T-helper 2 cell treated with Interferon-gamma antibody and Interleukin-4, amounts not matched to agents 5 μg/mL and 100 μg/mL, for 36 hours (primary cell): ENCODE results near the gene PDZRN3.

Source experiments
- DNase-seq: peaks from one replicate; pipeline ENCODE4 v3.0.0; 2021; ENCODE audit warnings: low spot score
- H3K27ac Mint-ChIP-seq: one replicate; pipeline ENCODE4 v1.8.0; 2021; ENCODE audit warnings: mild to moderate bottlenecking, mixed read lengths
- H3K27me3 Mint-ChIP-seq: one replicate; pipeline ENCODE4 v1.8.0; 2021; ENCODE audit warnings: low read depth, mixed read lengths
- H3K36me3 Mint-ChIP-seq: one replicate; pipeline ENCODE4 v1.8.0; 2021; ENCODE audit warnings: low read depth, mixed read lengths
- H3K4me1 Mint-ChIP-seq: one replicate; pipeline ENCODE4 v1.8.0; 2021; ENCODE audit warnings: low read depth, mixed read lengths
- H3K4me3 Mint-ChIP-seq: one replicate; pipeline ENCODE4 v1.8.0; 2022; ENCODE audit warnings: mild to moderate bottlenecking, moderate library complexity, mixed read lengths
- H3K9me3 Mint-ChIP-seq: one replicate; pipeline ENCODE4 v1.8.0; 2021; ENCODE audit warnings: mixed read lengths

PDZRN3 gene

DNA sequence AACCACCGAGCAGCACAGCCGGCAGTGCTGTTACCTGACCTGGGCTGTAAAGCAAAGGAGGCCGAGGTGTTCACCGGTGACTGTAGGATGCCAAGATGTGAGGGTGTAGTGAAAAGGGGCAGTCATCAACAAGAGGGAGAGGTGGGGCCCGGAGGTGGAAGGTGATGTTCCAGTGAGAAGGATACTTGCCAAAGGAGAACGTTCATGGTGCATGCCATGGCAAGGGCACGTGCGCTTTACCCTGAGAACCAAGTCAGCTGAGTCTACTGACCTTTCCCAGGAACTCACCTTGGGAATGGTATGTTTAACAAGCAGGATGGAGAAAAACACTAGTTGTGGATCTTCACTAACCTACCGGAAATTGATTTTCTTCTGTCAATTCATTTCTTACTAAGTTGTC lies 211.1 kb downstream of the PDZRN3 start:
- H3K27ac Mint-ChIP-seq = no peak overlapping the region

DNA sequence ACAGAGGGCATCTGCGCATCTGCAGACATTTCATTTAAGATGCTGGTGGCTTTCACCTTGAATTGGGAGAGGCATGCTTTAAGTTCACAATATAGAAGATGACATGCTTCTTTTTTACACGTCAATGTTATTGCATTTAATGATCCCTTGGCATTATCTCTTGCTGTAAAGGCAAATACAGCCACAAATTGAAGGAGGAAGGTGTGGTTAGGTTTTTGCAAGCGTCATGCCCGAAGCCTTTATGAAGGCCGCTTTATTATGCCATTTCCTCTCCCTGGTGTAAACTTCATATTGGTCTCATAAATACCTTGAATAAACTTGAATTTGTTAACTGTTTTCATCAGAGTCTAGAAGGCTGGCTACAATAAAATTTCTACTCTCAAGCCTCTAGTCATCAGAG lies 212.7 kb downstream of the PDZRN3 start:
- no peaks in the 10 kb centered on the region for H3K36me3 Mint-ChIP-seq
- H3K27me3 Mint-ChIP-seq = no peaks in the 10 kb centered on the region
- no peak for DNase-seq
- no peak overlapping the region for H3K4me3 Mint-ChIP-seq
- no peak overlapping the region for H3K27ac Mint-ChIP-seq
- no peaks in the 10 kb centered on the region for H3K4me1 Mint-ChIP-seq
- no peaks in the 10 kb centered on the region for H3K9me3 Mint-ChIP-seq

More for the DNA sequence above, 211.1 kb downstream of the PDZRN3 start:
- DNase-seq = no peak
- Mint-ChIP-seq H3K4me3 (no peak overlapping the region), H3K27me3 (no peaks in the 10 kb centered on the region), H3K9me3 (no peaks in the 10 kb centered on the region), H3K36me3 (no peaks in the 10 kb centered on the region), H3K4me1 (no peaks in the 10 kb centered on the region)

DNA sequence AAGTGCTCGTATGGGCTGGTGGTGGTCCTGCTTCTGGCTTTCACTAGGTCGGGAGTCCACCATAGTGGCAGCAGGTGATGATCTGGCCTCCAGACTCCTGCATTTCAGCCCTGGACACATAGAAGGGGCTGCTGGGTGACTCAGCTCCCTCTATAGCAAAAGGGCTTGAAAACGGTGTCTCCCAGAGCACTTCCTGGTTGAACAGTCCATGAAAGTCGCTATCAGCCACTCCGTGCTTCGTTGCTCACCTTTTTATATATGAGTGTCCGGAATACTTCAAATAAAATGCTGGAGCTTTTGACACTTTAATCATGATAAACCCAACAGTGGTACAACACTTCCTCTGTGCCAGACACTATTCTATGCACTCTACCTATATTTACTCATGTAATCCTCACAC lies 213.2 kb downstream of the PDZRN3 start:
- no peaks in the 10 kb centered on the region for H3K9me3 Mint-ChIP-seq
- H3K4me3 Mint-ChIP-seq = no peak overlapping the region
- no peaks in the 10 kb centered on the region for H3K36me3 Mint-ChIP-seq
- no peaks in the 10 kb centered on the region for H3K4me1 Mint-ChIP-seq
- no peak overlapping the region for H3K27ac Mint-ChIP-seq
- DNase-seq = no peak
- H3K27me3 Mint-ChIP-seq = no peaks in the 10 kb centered on the region

DNA sequence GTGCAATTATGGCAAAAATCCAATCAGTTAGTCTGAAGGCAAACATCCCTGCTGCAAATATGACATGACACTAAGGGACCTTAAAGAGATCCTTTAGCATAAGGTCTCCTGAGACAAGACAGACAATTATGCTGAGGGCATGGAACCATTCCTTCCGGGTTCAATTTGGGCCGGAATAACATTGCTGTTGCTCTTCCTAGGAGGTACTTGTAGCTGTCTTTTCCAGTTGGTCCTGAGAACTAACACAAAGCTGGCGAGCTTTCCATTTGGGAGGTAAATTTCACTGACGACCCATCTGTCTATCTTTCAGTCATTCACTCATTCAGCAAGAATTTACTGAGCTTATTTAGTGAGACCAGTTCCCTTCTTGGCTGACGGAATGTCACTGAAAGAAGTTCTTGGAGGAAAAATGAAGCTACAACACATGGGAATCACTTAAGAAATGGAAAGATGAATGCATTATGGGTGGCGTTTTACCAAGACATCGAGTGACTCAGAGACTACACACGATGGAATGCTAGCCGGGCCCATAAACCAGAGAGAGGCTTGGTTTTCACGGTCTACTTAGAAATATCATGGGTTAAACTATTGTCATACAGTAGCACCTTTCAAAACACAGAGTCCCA lies 215.5 kb downstream of the PDZRN3 start:
- DNase-seq = no peak
- H3K4me3 Mint-ChIP-seq = no peak overlapping the region
- H3K27ac Mint-ChIP-seq = no peak overlapping the region
- no peaks in the 10 kb centered on the region for H3K36me3 Mint-ChIP-seq
- no peaks in the 10 kb centered on the region for H3K4me1 Mint-ChIP-seq
- H3K27me3 Mint-ChIP-seq = no peaks in the 10 kb centered on the region
- no peaks in the 10 kb centered on the region for H3K9me3 Mint-ChIP-seq

DNA sequence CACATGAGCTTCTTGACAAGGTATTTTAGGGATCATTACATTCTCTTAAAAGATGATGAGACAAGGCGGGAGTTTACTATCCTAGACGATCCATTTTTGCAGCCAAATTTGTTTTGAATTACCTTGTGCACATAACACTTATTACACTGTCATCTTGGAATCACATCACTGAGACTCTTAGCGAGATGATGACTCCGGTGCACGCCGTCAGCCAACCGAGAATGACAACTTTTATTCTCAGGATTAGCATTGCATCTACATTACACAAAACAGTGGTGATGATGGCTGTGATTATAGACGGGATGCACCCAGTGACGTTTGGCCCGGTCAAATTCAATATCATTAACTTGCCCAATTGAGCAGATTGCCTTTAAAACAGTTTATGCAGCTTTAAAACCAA lies 216.1 kb downstream of the PDZRN3 start:
- Mint-ChIP-seq H3K27ac (no peak overlapping the region), H3K4me3 (no peak overlapping the region), H3K36me3 (no peaks in the 10 kb centered on the region), H3K4me1 (no peaks in the 10 kb centered on the region), H3K27me3 (no peaks in the 10 kb centered on the region), H3K9me3 (no peaks in the 10 kb centered on the region)
- no peak for DNase-seq

DNA sequence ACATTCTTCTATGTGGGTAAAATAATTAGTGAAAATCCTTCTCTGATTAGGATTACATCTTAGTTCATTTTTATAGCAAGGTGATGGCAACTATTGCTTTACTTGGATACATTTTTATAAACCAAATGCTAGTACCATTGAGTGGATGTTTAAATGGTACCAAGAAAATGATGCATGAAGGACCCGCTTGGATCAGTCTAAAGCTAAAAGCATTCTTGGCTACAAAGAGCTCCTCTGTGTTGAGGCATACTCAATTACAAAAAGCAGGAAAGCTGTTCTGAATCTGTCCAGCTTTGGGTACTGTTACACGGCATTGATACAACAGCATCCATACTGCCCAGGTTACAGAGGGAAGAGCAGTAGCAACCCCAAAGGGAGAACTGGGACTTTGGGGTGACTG lies 217.2 kb downstream of the PDZRN3 start:
- H3K4me3 Mint-ChIP-seq = no peak overlapping the region
- H3K27ac Mint-ChIP-seq = no peak overlapping the region
- no peaks in the 10 kb centered on the region for H3K4me1 Mint-ChIP-seq
- H3K9me3 Mint-ChIP-seq = no peaks in the 10 kb centered on the region
- H3K36me3 Mint-ChIP-seq = no peaks in the 10 kb centered on the region
- no peak for DNase-seq
- no peaks in the 10 kb centered on the region for H3K27me3 Mint-ChIP-seq

DNA sequence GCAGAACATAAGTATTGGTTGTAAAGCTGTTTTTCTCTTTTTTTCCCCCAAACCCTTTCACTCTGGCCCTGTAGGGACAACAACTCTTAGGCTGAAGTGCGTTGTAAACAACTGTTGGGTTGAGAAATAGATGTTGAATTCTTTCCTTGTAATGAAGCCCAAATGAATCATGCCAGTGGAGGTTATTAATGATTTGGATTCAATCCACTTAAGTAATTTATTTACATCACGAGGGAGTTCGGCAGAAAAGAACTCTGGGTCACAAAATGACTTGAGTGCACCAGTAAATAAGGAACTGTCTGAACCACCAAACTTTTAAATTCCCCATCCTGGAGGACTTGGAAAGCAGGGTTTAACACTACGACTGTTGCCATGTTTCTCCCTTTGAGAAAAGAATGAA lies 218.9 kb downstream of the PDZRN3 start:
- Mint-ChIP-seq H3K9me3 (no peaks in the 10 kb centered on the region), H3K4me3 (no peak overlapping the region), H3K36me3 (no peaks in the 10 kb centered on the region), H3K27ac (no peak overlapping the region), H3K27me3 (no peaks in the 10 kb centered on the region), H3K4me1 (no peaks in the 10 kb centered on the region)
- no peak for DNase-seq

DNA sequence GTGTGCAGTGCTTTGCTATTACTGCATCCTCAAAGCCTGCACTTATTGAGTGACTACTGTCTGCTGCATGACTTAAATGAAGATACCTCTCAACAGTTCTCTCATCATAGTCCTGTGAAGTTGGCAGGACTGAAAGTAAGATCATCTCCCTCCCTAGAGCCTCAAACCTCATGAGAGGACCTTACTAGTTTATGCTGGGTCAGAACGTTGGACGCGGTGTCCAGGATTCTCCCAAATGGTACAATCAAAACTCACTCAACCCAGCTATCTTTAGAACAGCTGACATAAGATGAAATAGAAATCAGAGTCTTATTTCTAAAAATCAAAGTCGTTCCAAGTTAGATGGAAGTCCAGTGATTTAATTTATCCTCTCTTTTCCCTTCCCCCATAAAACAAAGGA lies 219.7 kb downstream of the PDZRN3 start:
- no peak overlapping the region for H3K4me3 Mint-ChIP-seq
- no peak for DNase-seq
- H3K9me3 Mint-ChIP-seq = no peaks in the 10 kb centered on the region
- H3K27ac Mint-ChIP-seq = no peak overlapping the region
- H3K4me1 Mint-ChIP-seq = no peaks in the 10 kb centered on the region
- H3K27me3 Mint-ChIP-seq = no peaks in the 10 kb centered on the region
- no peaks in the 10 kb centered on the region for H3K36me3 Mint-ChIP-seq

DNA sequence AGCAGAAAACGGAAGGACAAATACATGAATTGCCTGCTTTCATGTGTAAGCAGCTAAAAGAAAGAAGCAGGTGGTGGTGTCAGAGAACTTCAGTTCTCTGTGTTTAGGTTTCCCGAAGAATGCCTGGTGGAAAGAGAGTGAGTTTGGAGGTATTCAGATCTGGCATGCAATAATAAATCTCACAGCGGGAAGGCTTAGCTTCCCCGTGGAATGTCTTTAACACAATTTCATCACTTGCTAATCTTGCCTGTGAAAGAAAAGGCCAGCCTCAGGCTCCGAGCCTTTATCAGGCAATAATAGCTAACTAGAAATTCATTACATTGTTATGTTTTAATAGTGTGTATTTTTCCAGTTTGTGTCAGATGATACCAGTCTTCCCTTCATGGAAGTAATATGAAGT lies 220.3 kb downstream of the PDZRN3 start:
- Mint-ChIP-seq H3K9me3 (no peaks in the 10 kb centered on the region), H3K4me3 (no peak overlapping the region)

DNA sequence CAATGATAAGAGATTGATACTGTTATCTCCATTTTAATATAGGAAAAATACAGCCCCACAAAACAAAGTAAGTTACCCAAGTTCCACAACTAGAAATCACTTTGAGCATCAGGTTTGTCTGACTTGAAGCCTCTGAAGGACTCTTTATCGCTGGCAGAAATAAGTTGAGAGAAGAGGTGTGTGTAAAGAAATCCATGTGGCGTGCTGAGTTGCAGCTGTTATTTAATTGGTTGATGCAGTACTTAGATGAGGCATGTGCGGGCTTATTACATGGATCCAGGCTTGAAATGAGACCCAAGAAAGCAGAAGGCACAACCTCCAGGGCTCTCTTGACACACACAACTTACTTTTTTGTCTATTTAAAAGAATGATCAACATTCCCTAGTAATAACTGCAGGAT lies 221.3 kb downstream of the PDZRN3 start:
- Mint-ChIP-seq H3K9me3 (no peaks in the 10 kb centered on the region), H3K4me1 (no peaks in the 10 kb centered on the region), H3K27me3 (no peaks in the 10 kb centered on the region), H3K4me3 (no peak overlapping the region), H3K36me3 (no peaks in the 10 kb centered on the region), H3K27ac (no peak overlapping the region)
- DNase-seq = no peak

More for the DNA sequence above, 220.3 kb downstream of the PDZRN3 start:
- Mint-ChIP-seq H3K27me3 (no peaks in the 10 kb centered on the region), H3K4me1 (no peaks in the 10 kb centered on the region), H3K36me3 (no peaks in the 10 kb centered on the region), H3K27ac (no peak overlapping the region)
- no peak for DNase-seq

DNA sequence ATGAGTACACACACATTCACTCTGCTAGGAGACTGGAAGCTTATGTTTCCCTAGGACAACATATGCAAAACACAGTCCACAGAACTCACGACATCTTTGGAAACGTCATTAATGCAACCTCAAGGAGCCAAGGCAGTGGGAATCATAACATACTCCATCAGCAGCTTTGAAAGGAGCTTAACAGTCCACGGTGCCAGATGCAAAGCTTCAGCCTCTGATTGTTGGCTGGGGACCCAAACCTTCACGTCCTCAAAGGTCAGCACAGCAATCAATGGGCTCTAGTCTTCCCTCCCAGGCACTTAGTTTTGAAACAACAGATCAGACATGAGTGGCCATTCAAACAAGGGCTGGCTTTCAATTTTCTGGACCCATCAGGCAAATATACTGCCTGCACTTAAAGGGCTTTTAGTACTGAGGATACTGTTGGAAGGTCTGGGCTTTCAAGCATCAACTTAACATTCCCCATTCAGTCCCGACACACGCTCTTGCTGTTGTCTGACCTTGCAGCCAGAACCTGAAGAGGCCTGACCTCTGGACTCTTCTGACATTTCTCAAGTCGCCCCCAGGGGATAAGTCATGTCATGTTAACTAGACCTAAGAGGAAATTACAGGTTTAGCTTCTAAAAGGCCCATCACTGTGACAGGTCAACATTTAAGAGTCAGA lies 223.0 kb downstream of the PDZRN3 start:
- no peaks in the 10 kb centered on the region for H3K27me3 Mint-ChIP-seq
- no peaks in the 10 kb centered on the region for H3K4me1 Mint-ChIP-seq
- no peaks in the 10 kb centered on the region for H3K36me3 Mint-ChIP-seq
- H3K9me3 Mint-ChIP-seq = no peaks in the 10 kb centered on the region
- no peak overlapping the region for H3K4me3 Mint-ChIP-seq
- no peak for DNase-seq
- no peak overlapping the region for H3K27ac Mint-ChIP-seq

DNA sequence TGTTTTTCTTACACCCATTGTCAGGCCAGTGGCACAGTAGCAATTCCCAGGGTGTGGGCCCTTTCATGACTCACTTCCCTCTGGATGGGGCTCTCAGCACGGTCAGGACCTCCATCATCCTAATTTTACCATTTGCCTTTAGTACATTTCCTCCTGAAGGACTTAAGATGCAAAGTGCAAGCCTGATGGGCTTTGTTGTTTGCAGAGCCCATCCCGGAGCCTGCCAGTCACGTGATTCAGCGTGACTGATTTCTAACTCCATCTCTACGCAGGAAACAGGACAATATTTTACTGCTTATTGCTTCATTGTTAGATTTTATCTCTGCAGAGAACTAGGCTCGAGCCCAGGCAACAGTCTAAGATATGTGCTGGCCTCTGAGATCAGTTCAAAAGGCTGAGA lies 223.7 kb downstream of the PDZRN3 start:
- Mint-ChIP-seq H3K27me3 (no peaks in the 10 kb centered on the region), H3K27ac (no peak overlapping the region), H3K4me1 (no peaks in the 10 kb centered on the region), H3K4me3 (no peak overlapping the region), H3K9me3 (no peaks in the 10 kb centered on the region), H3K36me3 (no peaks in the 10 kb centered on the region)
- no peak for DNase-seq

DNA sequence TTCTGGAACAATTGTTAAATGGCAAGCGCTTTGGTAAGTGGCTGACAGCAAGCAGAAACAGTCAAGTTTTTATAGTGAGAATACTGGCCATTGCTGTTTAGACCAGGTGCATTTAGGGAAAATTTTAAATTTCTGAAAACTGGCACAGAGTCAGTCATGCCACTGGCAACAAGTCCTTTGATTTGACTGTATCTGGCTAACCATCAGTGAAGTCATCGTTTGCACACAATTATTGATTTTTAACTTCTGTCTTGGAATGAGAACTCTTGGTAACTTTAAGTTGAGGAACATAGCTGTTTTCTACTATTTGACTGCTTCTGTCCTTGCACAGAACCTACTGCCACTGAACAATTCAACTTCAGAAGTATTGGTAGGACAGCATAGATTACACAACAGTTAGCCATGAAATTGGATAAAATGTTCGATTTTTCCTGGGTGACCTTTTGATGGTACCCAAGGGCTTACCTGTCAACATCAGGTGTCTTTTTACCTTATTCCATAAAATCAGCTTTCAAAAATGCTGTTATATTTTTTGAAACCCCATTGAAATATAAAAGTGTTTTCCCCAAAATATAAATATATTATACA lies 225.0 kb downstream of the PDZRN3 start:
- Mint-ChIP-seq H3K4me3 (no peak overlapping the region), H3K27me3 (peaks cover 2% of the 10 kb centered on the region), H3K4me1 (no peaks in the 10 kb centered on the region), H3K27ac (no peak overlapping the region), H3K9me3 (no peaks in the 10 kb centered on the region), H3K36me3 (no peaks in the 10 kb centered on the region)
- no peak for DNase-seq

DNA sequence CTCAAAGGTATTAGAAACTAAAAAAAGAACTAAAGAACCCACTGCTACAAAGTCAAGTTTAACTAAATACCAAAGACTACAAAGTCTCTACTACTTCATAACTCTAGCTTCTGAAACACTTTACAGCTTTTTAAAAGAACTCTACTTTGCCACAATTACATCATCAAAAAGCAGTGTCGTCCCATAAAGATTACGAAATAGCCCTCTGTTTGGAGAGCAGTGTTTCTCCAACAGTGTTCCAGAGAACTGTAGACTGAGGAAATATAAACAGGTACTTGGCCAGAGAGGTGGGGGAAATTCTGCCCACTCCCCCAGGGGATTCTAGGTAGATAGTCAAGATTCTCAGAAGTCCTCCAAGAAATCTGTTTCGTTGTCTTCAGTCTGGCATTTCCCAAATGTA lies 225.6 kb downstream of the PDZRN3 start:
- Mint-ChIP-seq H3K36me3 (no peaks in the 10 kb centered on the region), H3K9me3 (no peaks in the 10 kb centered on the region), H3K27ac (no peak overlapping the region), H3K4me1 (no peaks in the 10 kb centered on the region), H3K4me3 (no peak overlapping the region), H3K27me3 (peaks cover 2% of the 10 kb centered on the region)
- no peak for DNase-seq

DNA sequence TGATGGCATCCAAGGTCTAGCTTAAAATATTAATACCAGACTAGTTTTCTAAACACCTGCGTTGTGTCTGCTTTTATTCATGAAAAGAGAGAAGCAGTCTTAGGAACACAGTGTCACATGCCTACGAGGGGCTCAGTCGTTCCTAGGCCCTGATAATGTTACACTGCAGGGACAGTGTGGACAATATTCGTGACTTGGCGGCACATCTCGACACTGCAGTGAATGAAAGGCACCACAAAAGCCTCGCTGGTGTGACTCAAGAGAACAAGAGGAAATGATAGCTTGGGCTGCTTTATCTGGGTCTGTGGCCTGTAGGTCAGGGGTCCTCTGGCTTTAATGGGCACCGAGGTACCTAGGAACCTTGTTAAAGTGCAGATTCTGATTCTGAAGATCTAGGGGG lies 226.7 kb downstream of the PDZRN3 start:
- DNase-seq = no peak

More for the DNA sequence above, 226.7 kb downstream of the PDZRN3 start:
- Mint-ChIP-seq H3K4me1 (no peaks in the 10 kb centered on the region), H3K9me3 (no peaks in the 10 kb centered on the region), H3K27me3 (peaks cover 2% of the 10 kb centered on the region), H3K36me3 (no peaks in the 10 kb centered on the region), H3K27ac (no peak overlapping the region), H3K4me3 (no peak overlapping the region)
